ENCODE measurements around the gene RPL7L1. TPM values are rescaled to one million over a fixed set of nuclear protein-coding genes. Genes with fewer than 3 reads are reported as not detected.

The RPL7L1 gene
- total RNA-seq, 1 experiment from 2014 or later: 84.1 TPM

DNA sequence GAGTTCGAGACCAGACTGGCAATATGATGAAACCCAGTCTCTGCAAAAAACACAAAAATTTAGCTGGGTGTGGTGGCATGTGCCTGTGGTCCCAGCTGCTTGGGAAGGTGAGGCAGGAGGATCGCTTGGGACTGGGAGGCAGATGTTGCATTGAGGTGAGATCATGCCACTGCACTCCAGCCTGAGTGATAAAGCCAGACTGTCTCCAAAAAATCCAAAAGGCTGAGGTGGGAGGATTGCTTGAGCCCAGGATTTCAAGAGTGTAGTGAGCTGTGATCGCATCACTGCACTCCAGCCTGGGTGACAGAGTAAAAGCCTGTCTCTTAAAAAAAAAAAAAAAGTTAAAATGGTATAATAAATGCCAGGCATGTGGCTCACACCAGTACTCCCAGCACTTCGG lies 35.1 kb downstream of the RPL7L1 start:
- Histone ChIP-seq H3K9me3 (ENCODE audit: insufficient read depth, low read depth) (no peaks in the 10 kb centered on the region), H3K36me3 (ENCODE audit: low read depth) (no peaks in the 10 kb centered on the region), H3K27ac (no peak overlapping the region), H3F3A (ENCODE audit: insufficient read depth, low read depth) (no peaks in the 10 kb centered on the region; the same call in 1 of the 2 replicates), H2AFZ (no peak overlapping the region), H3K4me3 (no peak overlapping the region), H3K27me3 (ENCODE audit: insufficient read depth, low read depth) (no peaks in the 10 kb centered on the region), H4K20me1 (ENCODE audit: insufficient read depth) (no peaks in the 10 kb centered on the region), H3K9me2 (ENCODE audit: insufficient read depth) (no peaks in the 10 kb centered on the region), H3K4me1 (replicated peaks; ENCODE audit: insufficient read depth) (no peaks in the 10 kb centered on the region), H3K4me2 (no peak overlapping the region), H3K79me2 (ENCODE audit: low read depth) (no peaks in the 10 kb centered on the region)
- CTCF ChIA-PET: interaction anchor here (0.6 kb wide), 2 partner anchors 23 to 94 kb away, joined by 3 read pairs; no protein-coding TSS in a partner anchor
- no TSS peak for BruUV-seq (replicated peaks)
- no peak for DNase-seq
- POLR2A ChIA-PET (ENCODE audit: unreplicated experiment): interaction anchor here (0.6 to 0.7 kb wide), 2 partner anchors 110 to 936 kb away, joined by 5 to 10 read pairs; no protein-coding TSS in a partner anchor
- intact Hi-C loops (cut with micrococcal nuclease; ENCODE audit: unreplicated experiment): no loop called here
- TF ChIP-seq, protein P1, sequence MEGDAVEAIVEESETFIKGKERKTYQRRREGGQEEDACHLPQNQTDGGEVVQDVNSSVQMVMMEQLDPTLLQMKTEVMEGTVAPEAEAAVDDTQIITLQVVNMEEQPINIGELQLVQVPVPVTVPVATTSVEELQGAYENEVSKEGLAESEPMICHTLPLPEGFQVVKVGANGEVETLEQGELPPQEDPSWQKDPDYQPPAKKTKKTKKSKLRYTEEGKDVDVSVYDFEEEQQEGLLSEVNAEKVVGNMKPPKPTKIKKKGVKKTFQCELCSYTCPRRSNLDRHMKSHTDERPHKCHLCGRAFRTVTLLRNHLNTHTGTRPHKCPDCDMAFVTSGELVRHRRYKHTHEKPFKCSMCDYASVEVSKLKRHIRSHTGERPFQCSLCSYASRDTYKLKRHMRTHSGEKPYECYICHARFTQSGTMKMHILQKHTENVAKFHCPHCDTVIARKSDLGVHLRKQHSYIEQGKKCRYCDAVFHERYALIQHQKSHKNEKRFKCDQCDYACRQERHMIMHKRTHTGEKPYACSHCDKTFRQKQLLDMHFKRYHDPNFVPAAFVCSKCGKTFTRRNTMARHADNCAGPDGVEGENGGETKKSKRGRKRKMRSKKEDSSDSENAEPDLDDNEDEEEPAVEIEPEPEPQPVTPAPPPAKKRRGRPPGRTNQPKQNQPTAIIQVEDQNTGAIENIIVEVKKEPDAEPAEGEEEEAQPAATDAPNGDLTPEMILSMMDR (conservative IDR thresholded peaks at IDR 0.05): no peak
- TF ChIP-seq EZH2 (IDR thresholded peaks at IDR 0.05; ENCODE audit: low read depth): no peak

DNA sequence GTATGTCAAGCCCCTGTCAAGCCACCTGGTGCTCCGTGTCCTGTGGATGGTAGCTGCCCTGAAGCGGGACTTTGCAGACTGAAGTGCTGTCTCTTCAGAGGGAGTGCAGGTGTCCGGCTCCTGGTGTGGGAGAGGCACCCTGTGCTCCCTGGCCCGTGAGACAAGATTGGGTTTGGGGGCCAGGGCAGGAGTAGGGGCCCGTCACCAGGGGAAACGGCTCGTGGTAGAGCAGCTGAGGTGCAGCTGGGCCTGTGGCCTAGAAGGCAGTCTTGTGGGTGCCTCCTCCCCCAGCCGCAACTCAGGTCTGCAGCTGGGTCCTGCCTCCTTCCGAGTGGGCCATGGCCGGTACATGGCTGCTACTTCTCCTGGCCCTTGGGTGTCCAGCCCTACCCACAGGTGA lies 36.3 kb downstream of the RPL7L1 start, which contains the start of gene PTCRA:
Gene PTCRA, plus strand, starts transcription at position 322 of the 400 bp plus-strand sequence. Its CDS starts 17 bp downstream, at position 339.
- Histone ChIP-seq H3K4me3 (no peak within 1 kb of the TSS), H3K27me3 (ENCODE audit: insufficient read depth, low read depth) (no peaks in the 10 kb centered on the region), H3K4me1 (replicated peaks; ENCODE audit: insufficient read depth) (no peaks in the 10 kb centered on the region), H3K9me3 (ENCODE audit: insufficient read depth, low read depth) (no peaks in the 10 kb centered on the region), H2AFZ (no peak within 1 kb of the TSS), H3K27ac (no peak within 1 kb of the TSS), H3K79me2 (ENCODE audit: low read depth) (no peaks in the 10 kb centered on the region), H3K4me2 (no peak within 1 kb of the TSS), H3F3A (ENCODE audit: insufficient read depth, low read depth) (peaks cover 3% of the 10 kb centered on the region; the same call in 1 of the 2 replicates), H4K20me1 (ENCODE audit: insufficient read depth) (no peaks in the 10 kb centered on the region), H3K9me2 (ENCODE audit: insufficient read depth) (no peaks in the 10 kb centered on the region), H3K36me3 (ENCODE audit: low read depth) (no peaks in the 10 kb centered on the region)
- ChIA-PET CTCF (no interaction called here), POLR2A (ENCODE audit: unreplicated experiment) (no interaction called here)
- no peak for DNase-seq
- intact Hi-C loops (cut with micrococcal nuclease; ENCODE audit: unreplicated experiment): no loop called here
- BruUV-seq (replicated peaks): no TSS peak
- TF ChIP-seq, protein P1 (conservative IDR thresholded peaks at IDR 0.05): no peak
- TF ChIP-seq EZH2 (IDR thresholded peaks at IDR 0.05; ENCODE audit: low read depth): no peak

DNA sequence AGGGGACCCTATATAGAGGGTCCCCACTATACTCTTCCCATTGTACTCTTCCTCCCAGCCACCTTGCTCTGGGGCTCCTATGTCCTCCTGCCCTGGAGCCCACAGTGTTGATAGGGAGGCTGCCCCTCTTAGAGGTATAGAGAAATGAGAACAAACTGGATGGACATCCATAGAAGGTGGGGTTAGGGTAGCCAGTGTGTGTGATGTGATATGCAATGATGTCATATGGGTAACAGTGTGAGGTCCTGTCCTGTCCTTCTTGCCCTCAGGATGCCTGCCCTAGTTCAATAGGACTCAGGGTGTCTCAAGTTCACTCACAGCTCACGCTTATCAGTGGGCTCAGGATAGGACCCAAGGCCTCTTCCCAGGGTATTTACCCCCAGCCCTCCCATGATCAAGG lies 36.9 kb downstream of the RPL7L1 start:
- ChIA-PET CTCF (no interaction called here), POLR2A (ENCODE audit: unreplicated experiment) (no interaction called here)
- no TSS peak for BruUV-seq (replicated peaks)
- Histone ChIP-seq H4K20me1 (ENCODE audit: insufficient read depth) (no peaks in the 10 kb centered on the region), H3K9me2 (ENCODE audit: insufficient read depth) (no peaks in the 10 kb centered on the region), H3K4me1 (replicated peaks; ENCODE audit: insufficient read depth) (no peaks in the 10 kb centered on the region), H3K4me2 (no peak overlapping the region), H3K4me3 (no peak overlapping the region), H3K27me3 (ENCODE audit: insufficient read depth, low read depth) (no peaks in the 10 kb centered on the region), H3F3A (ENCODE audit: insufficient read depth, low read depth) (peaks cover 3% of the 10 kb centered on the region; the same call in 1 of the 2 replicates), H2AFZ (no peak overlapping the region), H3K9me3 (ENCODE audit: insufficient read depth, low read depth) (no peaks in the 10 kb centered on the region), H3K36me3 (ENCODE audit: low read depth) (no peaks in the 10 kb centered on the region), H3K79me2 (ENCODE audit: low read depth) (no peaks in the 10 kb centered on the region), H3K27ac (no peak overlapping the region)
- intact Hi-C loops (cut with micrococcal nuclease; ENCODE audit: unreplicated experiment): no loop called here
- no peak for TF ChIP-seq EZH2 (IDR thresholded peaks at IDR 0.05; ENCODE audit: low read depth)
- TF ChIP-seq, protein P1 (conservative IDR thresholded peaks at IDR 0.05): no peak
- DNase-seq: no peak

Data from PC-9 (cell line).